ENCODE data around the gene PPP1R10.

GRCh38 chr6:30560930-30561329 lies 56.1 kb downstream of the PPP1R10 start:
- no peak for TF ChIP-seq CTCF (conservative IDR thresholded peaks at IDR 0.05; ENCODE audit: low read depth, low read length)
- TF ChIP-seq EZH2phosphoT487 (IDR thresholded peaks at IDR 0.05; ENCODE audit: borderline replicate concordance, low read length): no peak
- no peak for TF ChIP-seq EZH2 (IDR thresholded peaks at IDR 0.05; ENCODE audit: low read length, unreplicated experiment)
